ENCODE data around the gene PRDX5. TPM values are rescaled to one million over a fixed set of nuclear protein-coding genes. Genes with fewer than 3 reads are reported as not detected.

Gene PRDX5
- total RNA-seq, 1 experiment from 2014 or later, result 205 TPM

DNA sequence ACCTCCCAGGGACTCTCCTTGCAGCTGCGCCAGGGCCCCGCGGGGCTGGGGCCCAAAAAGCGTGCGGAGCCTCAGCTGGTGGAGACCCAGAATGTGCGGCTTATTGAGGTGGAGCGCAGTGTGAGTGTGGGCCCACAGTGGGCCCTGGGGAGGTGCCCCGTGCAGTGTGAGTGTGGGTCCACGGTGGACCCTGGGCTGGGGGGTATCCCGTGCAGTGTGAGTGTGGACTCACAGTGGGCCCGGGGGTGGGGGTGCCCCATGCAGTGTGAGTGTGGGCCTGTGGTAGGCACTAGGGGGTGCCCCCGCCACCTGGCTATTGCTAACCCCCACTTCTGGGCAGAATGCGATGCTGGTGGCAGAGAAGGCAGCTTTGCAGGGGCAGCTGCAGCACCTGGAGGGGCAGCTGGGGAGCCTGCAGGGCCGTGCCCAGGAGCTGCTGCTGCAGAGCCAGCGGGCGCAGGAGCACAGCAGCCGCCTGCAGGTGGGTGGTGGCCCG, 33.3 kb downstream of the PRDX5 start:
- no peak overlapping the region for H3K9ac ChIP-seq (ENCODE audit: low read length)
- H3K79me2 ChIP-seq (ENCODE audit: low read length), result no peaks in the 10 kb centered on the region
- H4K20me1 ChIP-seq (ENCODE audit: insufficient read depth, low read depth, low read length), result no peaks in the 10 kb centered on the region
- 0 out of 2 replicates have a peak, but pooled peaks cover 4% of the 10 kb centered on the region for H3K36me3 ChIP-seq (ENCODE audit: insufficient read depth, low read length)
- H3K4me3 ChIP-seq (ENCODE audit: low read length), result no peak overlapping the region
- H3K4me2 ChIP-seq (ENCODE audit: low read depth, low read length, poor library complexity, severe bottlenecking), result no peak overlapping the region
- no peak for DNase-seq
- no peaks in the 10 kb centered on the region for H3K9me2 ChIP-seq (replicated peaks; ENCODE audit: insufficient read depth, low read length)
- peaks cover 16% of the 10 kb centered on the region for H3K4me1 ChIP-seq (ENCODE audit: low read length)
- H2AFZ ChIP-seq (ENCODE audit: low read length), result no peak overlapping the region
- H3K27me3 ChIP-seq (ENCODE audit: low read length), result no peaks in the 10 kb centered on the region
- no peak overlapping the region for H3K27ac ChIP-seq (ENCODE audit: low read length)
- no peaks in the 10 kb centered on the region for H3K9me3 ChIP-seq (ENCODE audit: low read length)

DNA sequence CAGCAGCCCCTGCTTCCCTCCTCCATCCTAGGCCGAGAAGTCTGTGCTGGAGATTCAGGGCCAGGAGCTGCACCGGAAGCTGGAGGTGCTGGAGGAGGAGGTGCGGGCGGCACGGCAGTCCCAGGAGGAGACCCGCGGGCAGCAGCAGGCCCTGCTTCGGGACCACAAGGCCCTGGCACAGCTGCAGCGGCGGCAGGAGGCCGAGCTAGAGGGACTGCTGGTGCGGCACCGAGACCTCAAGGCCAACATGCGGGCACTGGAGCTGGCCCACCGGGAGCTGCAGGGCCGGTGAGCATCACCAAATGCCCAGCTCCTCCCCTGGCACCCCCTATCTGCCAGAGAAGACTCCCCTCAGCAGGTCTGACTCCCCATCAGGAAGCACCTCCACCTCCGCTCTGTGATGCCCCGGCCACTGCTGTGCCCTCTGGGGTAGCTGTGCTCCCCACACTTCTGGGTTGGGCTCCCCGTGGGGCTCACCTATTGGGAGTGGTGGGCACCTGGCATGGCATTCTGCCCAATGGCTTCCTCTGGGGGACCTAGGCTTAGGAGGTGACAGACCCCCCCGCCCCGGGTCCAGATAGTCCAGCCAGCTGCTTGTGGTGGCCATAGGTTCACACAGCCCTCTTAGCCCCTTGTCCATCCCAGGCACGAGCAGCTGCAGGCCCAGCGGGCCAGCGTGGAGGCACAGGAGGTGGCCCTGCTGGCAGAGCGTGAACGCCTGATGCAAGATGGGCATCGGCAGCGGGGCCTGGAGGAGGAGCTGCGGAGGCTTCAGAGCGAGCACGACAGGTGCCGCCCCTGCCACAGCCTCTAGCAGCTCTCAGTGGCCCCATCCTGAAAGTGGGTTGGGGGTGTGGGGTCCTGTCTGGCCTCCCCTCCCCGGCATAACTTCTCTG, 34.4 kb downstream of the PRDX5 start:
- Histone ChIP-seq H3K36me3 (ENCODE audit: insufficient read depth, low read length) (0 out of 2 replicates have a peak, but pooled peaks cover 4% of the 10 kb centered on the region), H3K9me3 (ENCODE audit: low read length) (no peaks in the 10 kb centered on the region), H3K27ac (ENCODE audit: low read length) (no peak overlapping the region), H4K20me1 (ENCODE audit: insufficient read depth, low read depth, low read length) (no peaks in the 10 kb centered on the region), H3K4me2 (ENCODE audit: low read depth, low read length, poor library complexity, severe bottlenecking) (no peak overlapping the region), H2AFZ (ENCODE audit: low read length) (no peak overlapping the region), H3K79me2 (ENCODE audit: low read length) (no peaks in the 10 kb centered on the region), H3K27me3 (ENCODE audit: low read length) (no peaks in the 10 kb centered on the region), H3K4me1 (ENCODE audit: low read length) (peaks cover 24% of the 10 kb centered on the region), H3K9me2 (replicated peaks; ENCODE audit: insufficient read depth, low read length) (no peaks in the 10 kb centered on the region), H3K4me3 (ENCODE audit: low read length) (no peak overlapping the region), H3K9ac (ENCODE audit: low read length) (no peak overlapping the region)
- no peak for DNase-seq

DNA sequence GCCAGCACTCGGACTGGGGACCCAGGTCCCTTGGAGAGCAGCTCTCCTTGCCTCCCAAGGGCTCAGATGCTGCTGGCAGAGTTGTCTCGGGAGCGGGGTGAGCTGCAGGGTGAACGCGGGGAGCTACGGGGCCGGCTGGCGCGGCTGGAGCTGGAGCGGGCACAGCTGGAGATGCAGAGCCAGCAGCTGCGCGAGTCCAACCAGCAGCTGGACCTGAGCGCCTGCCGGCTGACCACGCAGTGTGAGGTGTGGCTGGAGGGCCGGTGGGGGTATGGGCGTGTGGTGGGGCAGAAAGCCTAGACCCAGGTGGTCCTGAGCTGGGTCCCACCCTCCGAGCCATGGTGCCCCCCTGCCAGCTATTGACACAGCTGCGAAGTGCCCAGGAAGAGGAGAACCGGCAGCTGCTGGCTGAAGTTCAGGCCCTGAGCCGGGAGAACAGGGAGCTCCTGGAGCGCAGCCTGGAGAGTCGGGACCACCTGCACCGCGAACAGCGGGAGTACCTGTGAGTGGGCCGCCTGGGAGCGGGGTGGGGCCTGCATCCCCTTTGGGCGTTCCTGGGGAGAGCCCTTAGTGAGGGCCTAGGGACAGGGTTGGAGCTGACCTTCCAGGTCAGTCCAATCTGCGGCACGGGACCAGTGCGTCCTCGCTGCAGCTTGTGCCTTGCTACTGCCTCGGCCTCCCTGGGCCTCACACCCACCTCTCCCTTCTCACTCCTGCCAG, 35.2 kb downstream of the PRDX5 start:
- no peaks in the 10 kb centered on the region for H3K27me3 ChIP-seq (ENCODE audit: low read length)
- no peak overlapping the region for H3K9ac ChIP-seq (ENCODE audit: low read length)
- no peaks in the 10 kb centered on the region for H4K20me1 ChIP-seq (ENCODE audit: insufficient read depth, low read depth, low read length)
- H3K9me3 ChIP-seq (ENCODE audit: low read length), result no peaks in the 10 kb centered on the region
- 0 out of 2 replicates have a peak, but pooled peaks cover 4% of the 10 kb centered on the region for H3K36me3 ChIP-seq (ENCODE audit: insufficient read depth, low read length)
- H3K4me2 ChIP-seq (ENCODE audit: low read depth, low read length, poor library complexity, severe bottlenecking), result no peak overlapping the region
- H3K9me2 ChIP-seq (replicated peaks; ENCODE audit: insufficient read depth, low read length), result no peaks in the 10 kb centered on the region
- no peak overlapping the region for H3K27ac ChIP-seq (ENCODE audit: low read length)
- peaks cover 33% of the 10 kb centered on the region for H3K4me1 ChIP-seq (ENCODE audit: low read length)
- no peak for DNase-seq
- H3K79me2 ChIP-seq (ENCODE audit: low read length), result no peaks in the 10 kb centered on the region
- H2AFZ ChIP-seq (ENCODE audit: low read length), result no peak overlapping the region
- no peak overlapping the region for H3K4me3 ChIP-seq (ENCODE audit: low read length)

DNA sequence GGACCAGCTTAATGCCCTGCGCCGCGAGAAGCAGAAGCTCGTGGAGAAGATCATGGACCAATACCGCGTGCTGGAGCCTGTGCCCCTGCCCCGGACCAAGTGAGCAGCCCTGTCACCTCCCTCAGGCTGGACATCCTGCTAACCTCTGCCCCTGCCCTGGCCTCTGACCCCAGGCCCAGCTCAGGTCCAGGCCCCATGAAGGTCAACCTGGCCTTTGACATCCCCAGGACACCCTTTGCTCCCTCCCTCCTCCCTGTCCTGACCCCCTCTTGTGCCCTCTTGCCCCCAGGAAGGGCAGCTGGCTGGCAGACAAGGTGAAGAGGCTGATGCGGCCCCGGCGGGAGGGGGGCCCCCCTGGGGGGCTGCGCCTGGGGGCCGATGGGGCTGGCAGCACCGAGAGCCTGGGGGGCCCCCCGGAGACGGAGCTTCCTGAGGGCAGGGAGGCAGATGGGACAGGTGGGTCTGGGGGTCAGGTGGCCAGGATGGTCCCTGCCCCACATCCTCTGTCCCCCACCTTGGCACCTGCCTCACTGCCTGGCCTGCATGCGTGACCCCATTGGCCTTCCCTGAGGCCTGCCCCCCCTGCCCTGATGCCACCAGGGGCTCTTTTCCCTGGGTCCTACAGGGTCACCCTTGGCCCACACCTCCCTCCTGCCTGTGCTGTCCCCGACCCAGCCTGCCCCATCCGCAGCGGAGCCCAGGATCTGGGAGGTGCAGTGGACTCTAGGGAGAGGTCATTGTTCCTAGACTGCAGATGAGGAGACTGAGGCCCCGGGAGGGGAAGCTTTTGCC, 36.0 kb downstream of the PRDX5 start:
- peaks cover 39% of the 10 kb centered on the region for H3K4me1 ChIP-seq (ENCODE audit: low read length)
- no peaks in the 10 kb centered on the region for H3K9me2 ChIP-seq (replicated peaks; ENCODE audit: insufficient read depth, low read length)
- H4K20me1 ChIP-seq (ENCODE audit: insufficient read depth, low read depth, low read length), result no peaks in the 10 kb centered on the region
- no peak overlapping the region for H3K27ac ChIP-seq (ENCODE audit: low read length)
- H3K36me3 ChIP-seq (ENCODE audit: insufficient read depth, low read length), result 0 out of 2 replicates have a peak, but pooled peaks cover 4% of the 10 kb centered on the region
- H3K27me3 ChIP-seq (ENCODE audit: low read length), result no peaks in the 10 kb centered on the region
- H2AFZ ChIP-seq (ENCODE audit: low read length), result no peak overlapping the region
- no peak overlapping the region for H3K4me3 ChIP-seq (ENCODE audit: low read length)
- no peak overlapping the region for H3K9ac ChIP-seq (ENCODE audit: low read length)
- DNase-seq, result no peak
- H3K4me2 ChIP-seq (ENCODE audit: low read depth, low read length, poor library complexity, severe bottlenecking), result no peak overlapping the region
- H3K79me2 ChIP-seq (ENCODE audit: low read length), result no peaks in the 10 kb centered on the region
- H3K9me3 ChIP-seq (ENCODE audit: low read length), result no peaks in the 10 kb centered on the region

DNA sequence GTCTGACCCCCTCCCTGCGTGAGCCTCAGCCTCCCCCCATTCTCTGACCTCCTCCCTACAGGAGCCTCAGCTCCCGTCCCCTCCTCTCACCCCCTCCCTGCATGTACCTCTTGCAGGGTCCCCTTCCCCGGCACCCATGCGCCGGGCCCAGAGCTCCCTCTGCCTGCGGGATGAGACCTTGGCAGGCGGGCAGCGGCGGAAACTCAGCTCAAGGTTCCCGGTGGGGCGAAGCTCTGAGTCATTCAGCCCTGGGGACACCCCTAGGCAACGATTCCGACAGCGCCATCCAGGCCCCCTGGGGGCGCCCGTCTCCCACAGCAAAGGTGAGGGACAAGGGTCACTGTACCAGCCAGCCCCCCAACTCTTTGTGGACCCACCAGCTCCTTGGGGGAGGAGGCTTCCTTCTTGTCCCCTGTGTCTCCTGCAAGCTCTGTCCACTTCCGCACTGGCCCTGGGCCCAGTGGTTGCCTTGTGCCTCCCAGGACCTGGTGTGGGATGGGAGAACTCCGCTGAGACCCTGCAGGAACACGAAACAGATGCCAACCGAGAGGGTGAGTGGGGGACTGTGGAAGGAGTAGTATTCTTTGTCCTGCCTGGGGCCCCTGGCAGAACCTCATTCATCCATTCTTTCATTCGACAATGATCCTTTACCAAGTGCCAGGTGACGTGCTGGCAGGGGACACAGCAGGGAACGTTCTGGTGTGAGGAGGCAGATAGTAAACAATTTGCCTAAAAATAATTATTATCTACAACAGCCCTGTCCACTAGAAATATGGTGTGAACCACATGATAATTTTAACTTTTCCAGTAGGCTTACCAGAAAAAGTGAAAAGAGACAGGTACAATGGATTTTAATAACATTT, 37.4 kb downstream of the PRDX5 start:
- peak overlapping the region; percentile 76 for H3K27ac ChIP-seq (ENCODE audit: low read length)
- no peaks in the 10 kb centered on the region for H3K9me2 ChIP-seq (replicated peaks; ENCODE audit: insufficient read depth, low read length)
- H3K36me3 ChIP-seq (ENCODE audit: insufficient read depth, low read length), result 0 out of 2 replicates have a peak, but pooled peaks cover 4% of the 10 kb centered on the region
- peak; percentile 91 for DNase-seq
- no peak overlapping the region for H3K4me3 ChIP-seq (ENCODE audit: low read length)
- H3K27me3 ChIP-seq (ENCODE audit: low read length), result no peaks in the 10 kb centered on the region
- no peak overlapping the region for H2AFZ ChIP-seq (ENCODE audit: low read length)
- no peaks in the 10 kb centered on the region for H3K9me3 ChIP-seq (ENCODE audit: low read length)
- peak overlapping the region; percentile 51 for H3K9ac ChIP-seq (ENCODE audit: low read length)
- H3K79me2 ChIP-seq (ENCODE audit: low read length), result peaks cover 3% of the 10 kb centered on the region; the same call in 1 of the 2 replicates
- peaks cover 51% of the 10 kb centered on the region for H3K4me1 ChIP-seq (ENCODE audit: low read length)
- H3K4me2 ChIP-seq (ENCODE audit: low read depth, low read length, poor library complexity, severe bottlenecking), result peak overlapping the region; percentile 11
- H4K20me1 ChIP-seq (ENCODE audit: insufficient read depth, low read depth, low read length), result peaks cover 4% of the 10 kb centered on the region; the same call in 1 of the 2 replicates

DNA sequence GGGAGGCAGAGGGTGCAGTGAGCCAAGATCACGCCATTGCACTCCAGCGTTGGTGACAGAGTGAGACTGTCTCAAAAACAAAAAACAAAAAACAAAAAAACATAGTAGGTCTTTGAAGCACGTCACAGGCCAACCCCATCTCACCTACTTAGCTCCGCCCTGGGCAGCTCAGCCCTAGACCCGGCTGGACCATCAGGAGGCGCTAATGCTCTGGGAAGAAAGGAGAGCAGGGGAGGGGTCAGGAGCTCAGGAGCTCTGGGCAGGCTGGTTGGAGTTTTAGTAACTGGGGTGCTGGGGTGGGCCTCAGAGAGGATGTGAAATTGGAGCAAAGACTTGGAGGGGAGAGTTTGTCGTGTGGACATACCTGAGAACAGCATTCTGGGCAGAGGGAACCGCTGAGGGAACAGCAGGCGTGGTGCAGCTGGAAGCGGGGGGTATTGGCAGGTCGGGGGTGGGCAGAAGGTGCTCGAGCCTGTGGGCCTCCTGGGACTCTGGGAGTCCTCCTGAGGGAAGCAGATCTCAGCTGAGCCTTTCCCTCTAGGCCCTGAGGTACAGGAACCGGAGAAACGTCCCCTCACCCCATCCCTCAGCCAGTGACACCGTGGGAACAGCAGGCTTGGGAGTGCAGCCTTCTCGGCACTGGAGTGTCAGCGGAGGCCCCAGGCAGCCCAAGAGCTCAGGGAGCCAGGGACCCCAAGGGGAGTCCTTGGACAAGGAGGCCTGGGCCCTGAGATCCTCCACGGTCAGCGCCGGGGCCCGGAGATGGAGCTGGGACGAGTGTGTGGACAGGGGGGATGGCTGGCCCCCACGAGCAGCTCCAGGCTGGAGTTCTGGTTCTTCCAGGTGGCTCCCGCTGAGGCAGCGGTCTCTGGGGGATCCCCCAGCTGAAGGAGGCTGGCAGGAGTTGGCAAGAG, 38.8 kb downstream of the PRDX5 start:
- H3K9ac ChIP-seq (ENCODE audit: low read length), result no peak overlapping the region

More for the DNA sequence above, 38.8 kb downstream of the PRDX5 start:
- Histone ChIP-seq H4K20me1 (ENCODE audit: insufficient read depth, low read depth, low read length) (peaks cover 4% of the 10 kb centered on the region; the same call in 1 of the 2 replicates), H3K4me3 (ENCODE audit: low read length) (no peak overlapping the region), H3K4me1 (ENCODE audit: low read length) (peaks cover 54% of the 10 kb centered on the region), H3K36me3 (ENCODE audit: insufficient read depth, low read length) (peaks cover 8% of the 10 kb centered on the region; the same call in 1 of the 2 replicates), H3K4me2 (ENCODE audit: low read depth, low read length, poor library complexity, severe bottlenecking) (peak overlapping the region; percentile 88), H3K9me3 (ENCODE audit: low read length) (no peaks in the 10 kb centered on the region), H3K27ac (ENCODE audit: low read length) (no peak overlapping the region), H3K27me3 (ENCODE audit: low read length) (no peaks in the 10 kb centered on the region), H3K9me2 (replicated peaks; ENCODE audit: insufficient read depth, low read length) (no peaks in the 10 kb centered on the region), H3K79me2 (ENCODE audit: low read length) (peaks cover 3% of the 10 kb centered on the region; the same call in 1 of the 2 replicates), H2AFZ (ENCODE audit: low read length) (no peak overlapping the region)
- DNase-seq, result peak; percentile 88

Measured in Karpas-422 (cell line).